ENCODE measurements around the gene CEP68. TPM values are rescaled to one million over a fixed set of nuclear protein-coding genes. Genes with fewer than 3 reads are reported as not detected.

The CEP68 gene
- total RNA-seq, 1 experiment from 2014 or later: 14.0 TPM

- Histone ChIP-seq H3K36me3 (ENCODE audit: control insufficient read depth, insufficient read depth, low read length) (no peaks in the 10 kb centered on the region), H3K9me3 (peaks cover 7% of the 10 kb centered on the region; the same call in 1 of the 2 replicates), H3K4me1 (no peaks in the 10 kb centered on the region), H3K27me3 (replicated peaks; ENCODE audit: control insufficient read depth, insufficient read depth, low read length) (no peaks in the 10 kb centered on the region), H3K4me3 (ENCODE audit: low read depth, low read length) (no peak overlapping the region)
- no peak for DNase-seq
- H3K9me3 Mint-ChIP-seq (ENCODE audit: unreplicated experiment): peaks cover 30% of the 10 kb centered on the region
- peaks cover 6% of the 10 kb centered on the region for H3K36me3 Mint-ChIP-seq (ENCODE audit: insufficient read depth, unreplicated experiment)
- no peak overlapping the region for H3K4me3 Mint-ChIP-seq (ENCODE audit: unreplicated experiment)
- no TSS peak for BruUV-seq (replicated peaks)
- no peak for TF ChIP-seq CTCF (IDR thresholded peaks at IDR 0.05; ENCODE audit: insufficient read depth in 1 of 2, low read depth in 1 of 2, low read length in 1 of 2, severe bottlenecking in 1 of 2, unreplicated experiment in 1 of 2)
- ChIA-PET CTCF (interaction anchor here (0.6 kb wide), 2 partner anchors 56 to 105 kb away, joined by 3 to 4 read pairs; no protein-coding TSS in a partner anchor), POLR2A (no interaction called here)
- H3K4me1 Mint-ChIP-seq (ENCODE audit: low read depth, unreplicated experiment): no peaks in the 10 kb centered on the region
- H3K27ac Mint-ChIP-seq (ENCODE audit: unreplicated experiment): no peak overlapping the region
- intact Hi-C loops (cut with micrococcal nuclease; ENCODE audit: unreplicated experiment): no loop called here
- no peaks in the 10 kb centered on the region for H3K27me3 Mint-ChIP-seq (ENCODE audit: insufficient read depth, unreplicated experiment)
Observed at GRCh38 chr2:65045651-65046050, 10.6 kb upstream of the CEP68 start.

GRCh38 chr2:65046633-65047407 lies 9.4 kb upstream of the CEP68 start:
- H3K4me3 ChIP-seq (ENCODE audit: low read depth, low read length): no peak overlapping the region
- intact Hi-C loops (cut with micrococcal nuclease; ENCODE audit: unreplicated experiment): no loop called here
- no TSS peak for BruUV-seq (replicated peaks)

More at GRCh38 chr2:65046633-65047407, 9.4 kb upstream of the CEP68 start:
- DNase-seq: no peak
- CTCF ChIA-PET: interaction anchor here (0.6 kb wide), 1 partner anchor 140 kb away, joined by 3 read pairs; no protein-coding TSS in a partner anchor
- Mint-ChIP-seq H3K9me3 (ENCODE audit: unreplicated experiment) (peaks cover 30% of the 10 kb centered on the region), H3K4me1 (ENCODE audit: low read depth, unreplicated experiment) (no peaks in the 10 kb centered on the region), H3K4me3 (ENCODE audit: unreplicated experiment) (no peak overlapping the region), H3K36me3 (ENCODE audit: insufficient read depth, unreplicated experiment) (peaks cover 6% of the 10 kb centered on the region), H3K27me3 (ENCODE audit: insufficient read depth, unreplicated experiment) (no peaks in the 10 kb centered on the region), H3K27ac (ENCODE audit: unreplicated experiment) (no peak overlapping the region)
- Histone ChIP-seq H3K36me3 (ENCODE audit: control insufficient read depth, insufficient read depth, low read length) (no peaks in the 10 kb centered on the region), H3K4me1 (no peaks in the 10 kb centered on the region), H3K9me3 (peaks cover 7% of the 10 kb centered on the region; the same call in 1 of the 2 replicates), H3K27me3 (replicated peaks; ENCODE audit: control insufficient read depth, insufficient read depth, low read length) (no peaks in the 10 kb centered on the region)
- no peak for TF ChIP-seq CTCF (IDR thresholded peaks at IDR 0.05; ENCODE audit: insufficient read depth in 1 of 2, low read depth in 1 of 2, low read length in 1 of 2, severe bottlenecking in 1 of 2, unreplicated experiment in 1 of 2)
- POLR2A ChIA-PET: no interaction called here

All from Caco-2 (cell line).